ENCODE data around the gene POC5. TPM values are rescaled to one million over a fixed set of nuclear protein-coding genes. Genes with fewer than 3 reads are reported as not detected.

POC5 gene
- total RNA-seq, 1 experiment from 2014 or later = 48.0 TPM

GRCh38 chr5:75694781-75695180 is 22.5 kb downstream of the POC5 start:
- no peaks in the 10 kb centered on the region for H3K4me1 ChIP-seq (ENCODE audit: low read length)
- no peak overlapping the region for H2AFZ ChIP-seq (ENCODE audit: low read length)
- no peaks in the 10 kb centered on the region for H3K9me2 ChIP-seq (replicated peaks; ENCODE audit: insufficient read depth, low read length)
- H3K27me3 ChIP-seq (ENCODE audit: low read length) = no peaks in the 10 kb centered on the region
- DNase-seq = no peak
- H3K9me3 ChIP-seq (ENCODE audit: low read length) = no peaks in the 10 kb centered on the region
- H4K20me1 ChIP-seq (ENCODE audit: insufficient read depth, low read depth, low read length) = no peaks in the 10 kb centered on the region
- peaks cover 7% of the 10 kb centered on the region for H3K79me2 ChIP-seq (ENCODE audit: low read length)
- no peak overlapping the region for H3K4me2 ChIP-seq (ENCODE audit: low read depth, low read length, poor library complexity, severe bottlenecking)
- no peak overlapping the region for H3K27ac ChIP-seq (ENCODE audit: low read length)
- H3K36me3 ChIP-seq (ENCODE audit: insufficient read depth, low read length) = peaks cover 28% of the 10 kb centered on the region; the same call in 1 of the 2 replicates
- no peak overlapping the region for H3K9ac ChIP-seq (ENCODE audit: low read length)
- no peak overlapping the region for H3K4me3 ChIP-seq (ENCODE audit: low read length)

- Histone ChIP-seq H4K20me1 (ENCODE audit: insufficient read depth, low read depth, low read length) (no peaks in the 10 kb centered on the region), H3K27me3 (ENCODE audit: low read length) (no peaks in the 10 kb centered on the region), H3K9me2 (replicated peaks; ENCODE audit: insufficient read depth, low read length) (no peaks in the 10 kb centered on the region), H3K79me2 (ENCODE audit: low read length) (peaks cover 7% of the 10 kb centered on the region), H3K36me3 (ENCODE audit: insufficient read depth, low read length) (peaks cover 52% of the 10 kb centered on the region; the same call in 1 of the 2 replicates), H3K4me3 (ENCODE audit: low read length) (no peak overlapping the region), H3K27ac (ENCODE audit: low read length) (no peak overlapping the region), H2AFZ (ENCODE audit: low read length) (no peak overlapping the region), H3K9ac (ENCODE audit: low read length) (no peak overlapping the region), H3K4me2 (ENCODE audit: low read depth, low read length, poor library complexity, severe bottlenecking) (no peak overlapping the region), H3K4me1 (ENCODE audit: low read length) (no peaks in the 10 kb centered on the region), H3K9me3 (ENCODE audit: low read length) (no peaks in the 10 kb centered on the region)
- no peak for DNase-seq
Observed at GRCh38 chr5:75690669-75691068, 26.6 kb downstream of the POC5 start.

GRCh38 chr5:75686480-75686879 is 30.8 kb downstream of the POC5 start:
- no peak overlapping the region for H3K27ac ChIP-seq (ENCODE audit: low read length)
- no peak for DNase-seq
- H3K9me3 ChIP-seq (ENCODE audit: low read length) = no peaks in the 10 kb centered on the region
- peaks cover 39% of the 10 kb centered on the region; the same call in 1 of the 2 replicates for H3K36me3 ChIP-seq (ENCODE audit: insufficient read depth, low read length)
- H3K4me2 ChIP-seq (ENCODE audit: low read depth, low read length, poor library complexity, severe bottlenecking) = no peak overlapping the region
- H2AFZ ChIP-seq (ENCODE audit: low read length) = no peak overlapping the region
- no peak overlapping the region for H3K4me3 ChIP-seq (ENCODE audit: low read length)
- H3K4me1 ChIP-seq (ENCODE audit: low read length) = no peaks in the 10 kb centered on the region
- no peaks in the 10 kb centered on the region for H4K20me1 ChIP-seq (ENCODE audit: insufficient read depth, low read depth, low read length)
- no peaks in the 10 kb centered on the region for H3K79me2 ChIP-seq (ENCODE audit: low read length)
- H3K9me2 ChIP-seq (replicated peaks; ENCODE audit: insufficient read depth, low read length) = no peaks in the 10 kb centered on the region
- no peaks in the 10 kb centered on the region for H3K27me3 ChIP-seq (ENCODE audit: low read length)
- H3K9ac ChIP-seq (ENCODE audit: low read length) = no peak overlapping the region

- Histone ChIP-seq H2AFZ (ENCODE audit: low read length) (no peak overlapping the region), H3K9me2 (replicated peaks; ENCODE audit: insufficient read depth, low read length) (no peaks in the 10 kb centered on the region), H3K4me2 (ENCODE audit: low read depth, low read length, poor library complexity, severe bottlenecking) (no peak overlapping the region), H3K9ac (ENCODE audit: low read length) (no peak overlapping the region), H4K20me1 (ENCODE audit: insufficient read depth, low read depth, low read length) (no peaks in the 10 kb centered on the region), H3K36me3 (ENCODE audit: insufficient read depth, low read length) (peaks cover 32% of the 10 kb centered on the region; the same call in 1 of the 2 replicates), H3K9me3 (ENCODE audit: low read length) (no peaks in the 10 kb centered on the region), H3K27me3 (ENCODE audit: low read length) (no peaks in the 10 kb centered on the region), H3K79me2 (ENCODE audit: low read length) (no peaks in the 10 kb centered on the region), H3K27ac (ENCODE audit: low read length) (no peak overlapping the region), H3K4me1 (ENCODE audit: low read length) (peaks cover 5% of the 10 kb centered on the region), H3K4me3 (ENCODE audit: low read length) (no peak overlapping the region)
- DNase-seq = no peak
Observed at GRCh38 chr5:75685141-75685540, 32.1 kb downstream of the POC5 start.

- peak; percentile 85 for DNase-seq
- H4K20me1 ChIP-seq (ENCODE audit: insufficient read depth, low read depth, low read length) = no peaks in the 10 kb centered on the region
- no peak overlapping the region for H3K4me3 ChIP-seq (ENCODE audit: low read length)
- H3K9me3 ChIP-seq (ENCODE audit: low read length) = no peaks in the 10 kb centered on the region
- H3K27me3 ChIP-seq (ENCODE audit: low read length) = no peaks in the 10 kb centered on the region
- peak overlapping the region; percentile 38; the same call in 1 of the 2 replicates for H3K9ac ChIP-seq (ENCODE audit: low read length)
- H3K36me3 ChIP-seq (ENCODE audit: insufficient read depth, low read length) = peaks cover 20% of the 10 kb centered on the region
- H3K79me2 ChIP-seq (ENCODE audit: low read length) = no peaks in the 10 kb centered on the region
- H3K4me1 ChIP-seq (ENCODE audit: low read length) = peaks cover 5% of the 10 kb centered on the region
- H3K4me2 ChIP-seq (ENCODE audit: low read depth, low read length, poor library complexity, severe bottlenecking) = peak overlapping the region; percentile 47
- 0 out of 2 replicates have a peak overlapping the region, but pooled peaks have one; percentile 40 for H2AFZ ChIP-seq (ENCODE audit: low read length)
- peak overlapping the region; percentile 32; the same call in 1 of the 2 replicates for H3K27ac ChIP-seq (ENCODE audit: low read length)
- H3K9me2 ChIP-seq (replicated peaks; ENCODE audit: insufficient read depth, low read length) = no peaks in the 10 kb centered on the region
Observed at GRCh38 chr5:75681125-75681830, 36.0 kb downstream of the POC5 start.

- no peaks in the 10 kb centered on the region for H3K9me2 ChIP-seq (replicated peaks; ENCODE audit: insufficient read depth, low read length)
- no peaks in the 10 kb centered on the region for H4K20me1 ChIP-seq (ENCODE audit: insufficient read depth, low read depth, low read length)
- no peaks in the 10 kb centered on the region for H3K27me3 ChIP-seq (ENCODE audit: low read length)
- H3K4me3 ChIP-seq (ENCODE audit: low read length) = no peak overlapping the region
- DNase-seq = no peak
- H3K4me2 ChIP-seq (ENCODE audit: low read depth, low read length, poor library complexity, severe bottlenecking) = no peak overlapping the region
- no peak overlapping the region for H3K9ac ChIP-seq (ENCODE audit: low read length)
- H3K9me3 ChIP-seq (ENCODE audit: low read length) = no peaks in the 10 kb centered on the region
- H2AFZ ChIP-seq (ENCODE audit: low read length) = no peak overlapping the region
- no peak overlapping the region for H3K27ac ChIP-seq (ENCODE audit: low read length)
- H3K36me3 ChIP-seq (ENCODE audit: insufficient read depth, low read length) = peaks cover 28% of the 10 kb centered on the region
- peaks cover 5% of the 10 kb centered on the region for H3K4me1 ChIP-seq (ENCODE audit: low read length)
- no peaks in the 10 kb centered on the region for H3K79me2 ChIP-seq (ENCODE audit: low read length)
Observed at GRCh38 chr5:75678155-75678554, 39.1 kb downstream of the POC5 start.

GRCh38 chr5:75677607-75678006 is 39.6 kb downstream of the POC5 start:
- H3K9ac ChIP-seq (ENCODE audit: low read length) = no peak overlapping the region

GRCh38 chr5:75675783-75676182 is 41.5 kb downstream of the POC5 start:
- H3K36me3 ChIP-seq (ENCODE audit: insufficient read depth, low read length) = peaks cover 33% of the 10 kb centered on the region
- no peaks in the 10 kb centered on the region for H3K9me2 ChIP-seq (replicated peaks; ENCODE audit: insufficient read depth, low read length)
- H3K9ac ChIP-seq (ENCODE audit: low read length) = no peak overlapping the region
- H3K4me3 ChIP-seq (ENCODE audit: low read length) = no peak overlapping the region
- no peak for DNase-seq
- no peaks in the 10 kb centered on the region for H4K20me1 ChIP-seq (ENCODE audit: insufficient read depth, low read depth, low read length)
- H3K27ac ChIP-seq (ENCODE audit: low read length) = no peak overlapping the region
- no peaks in the 10 kb centered on the region for H3K27me3 ChIP-seq (ENCODE audit: low read length)
- H3K4me2 ChIP-seq (ENCODE audit: low read depth, low read length, poor library complexity, severe bottlenecking) = no peak overlapping the region
- H3K4me1 ChIP-seq (ENCODE audit: low read length) = peaks cover under 1% of the 10 kb centered on the region
- H2AFZ ChIP-seq (ENCODE audit: low read length) = no peak overlapping the region
- H3K79me2 ChIP-seq (ENCODE audit: low read length) = no peaks in the 10 kb centered on the region
- H3K9me3 ChIP-seq (ENCODE audit: low read length) = no peaks in the 10 kb centered on the region

More at GRCh38 chr5:75677607-75678006, 39.6 kb downstream of the POC5 start:
- no peak overlapping the region for H3K4me2 ChIP-seq (ENCODE audit: low read depth, low read length, poor library complexity, severe bottlenecking)
- no peak overlapping the region for H3K27ac ChIP-seq (ENCODE audit: low read length)
- H2AFZ ChIP-seq (ENCODE audit: low read length) = no peak overlapping the region
- no peaks in the 10 kb centered on the region for H3K9me2 ChIP-seq (replicated peaks; ENCODE audit: insufficient read depth, low read length)
- H3K27me3 ChIP-seq (ENCODE audit: low read length) = no peaks in the 10 kb centered on the region
- no peaks in the 10 kb centered on the region for H3K9me3 ChIP-seq (ENCODE audit: low read length)
- peaks cover 5% of the 10 kb centered on the region for H3K4me1 ChIP-seq (ENCODE audit: low read length)
- no peak for DNase-seq
- no peak overlapping the region for H3K4me3 ChIP-seq (ENCODE audit: low read length)
- peaks cover 31% of the 10 kb centered on the region for H3K36me3 ChIP-seq (ENCODE audit: insufficient read depth, low read length)
- no peaks in the 10 kb centered on the region for H4K20me1 ChIP-seq (ENCODE audit: insufficient read depth, low read depth, low read length)
- no peaks in the 10 kb centered on the region for H3K79me2 ChIP-seq (ENCODE audit: low read length)

All from Karpas-422 (cell line).